ENCODE data around the gene WRNIP1.
"Not testable (repeated sequence)": the region's sequence is repeated elsewhere in the genome, so short reads cannot be mapped to it uniquely, and the experiment has no call there.

Gene WRNIP1

DNA sequence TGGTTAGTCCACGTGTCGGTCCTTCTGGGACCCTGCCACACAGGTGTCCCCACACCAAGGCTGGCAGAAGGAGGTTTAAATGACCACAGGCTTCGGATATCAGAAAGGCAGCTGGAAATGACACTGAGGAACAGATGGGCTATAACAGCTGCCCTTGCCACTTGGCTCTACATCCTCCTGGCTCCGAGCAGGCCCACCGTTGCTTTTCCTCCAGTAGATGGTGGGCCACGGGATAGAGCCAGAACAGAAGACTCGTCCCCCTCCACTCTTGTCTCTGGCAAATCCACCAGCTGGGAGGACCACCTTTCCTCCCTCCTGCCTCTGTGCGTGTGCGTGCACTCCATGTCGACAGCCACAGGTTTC is 17.6 kb downstream of the WRNIP1 start:
- in situ Hi-C loops (cut with HindIII; ENCODE audit: low sequenced_read_pairs) = no loop called here

- in situ Hi-C loops (cut with HindIII; ENCODE audit: low sequenced_read_pairs) = no loop called here
These were observed 18.2 kb downstream of the WRNIP1 start for GRCh38 chr6:2783188-2783963.

DNA sequence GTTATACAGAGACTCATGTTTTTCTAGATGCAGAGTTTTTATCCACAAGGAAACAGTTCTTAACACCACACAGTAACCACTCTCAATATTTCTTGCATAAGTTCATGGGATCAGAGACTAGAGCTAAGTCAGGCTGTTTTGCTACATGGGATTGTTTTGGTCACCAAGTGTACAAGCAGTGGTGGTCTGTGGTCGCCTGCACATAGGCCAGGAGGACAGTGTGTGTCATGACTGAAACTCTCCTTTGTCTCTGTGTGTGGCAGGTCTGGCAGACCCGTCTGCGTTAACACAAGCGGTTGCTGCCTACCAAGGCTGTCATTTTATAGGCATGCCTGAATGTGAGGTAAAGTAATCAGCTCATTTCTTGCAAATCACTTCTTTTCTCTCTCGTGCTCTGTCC is 18.9 kb downstream of the WRNIP1 start:
- in situ Hi-C loops (cut with HindIII; ENCODE audit: low sequenced_read_pairs) = no loop called here

DNA sequence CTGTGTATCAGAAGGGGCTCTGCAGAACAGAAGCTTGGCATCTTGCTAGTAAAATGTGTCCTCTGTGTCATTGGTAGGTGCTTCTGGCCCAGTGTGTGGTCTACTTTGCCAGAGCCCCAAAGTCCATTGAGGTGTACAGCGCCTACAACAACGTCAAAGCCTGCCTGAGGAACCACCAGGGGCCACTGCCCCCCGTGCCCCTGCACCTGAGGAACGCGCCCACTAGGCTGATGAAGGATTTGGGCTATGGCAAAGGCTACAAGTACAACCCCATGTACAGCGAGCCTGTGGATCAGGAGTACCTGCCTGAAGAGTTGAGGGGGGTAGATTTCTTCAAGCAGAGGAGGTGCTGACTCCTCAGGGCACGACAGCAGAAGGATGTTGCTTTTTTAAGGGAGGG is 19.7 kb downstream of the WRNIP1 start:
- in situ Hi-C loops (cut with HindIII; ENCODE audit: low sequenced_read_pairs) = no loop called here

GRCh38 chr6:2786269-2786668 is 21.1 kb downstream of the WRNIP1 start:
- in situ Hi-C loops (cut with HindIII; ENCODE audit: low sequenced_read_pairs) = no loop called here

- in situ Hi-C loops (cut with HindIII; ENCODE audit: low sequenced_read_pairs) = no loop called here
These were observed 25.6 kb downstream of the WRNIP1 start for GRCh38 chr6:2790588-2791449.

GRCh38 chr6:2791450-2791974 is 26.3 kb downstream of the WRNIP1 start:
- in situ Hi-C loops (cut with HindIII; ENCODE audit: low sequenced_read_pairs) = no loop called here

DNA sequence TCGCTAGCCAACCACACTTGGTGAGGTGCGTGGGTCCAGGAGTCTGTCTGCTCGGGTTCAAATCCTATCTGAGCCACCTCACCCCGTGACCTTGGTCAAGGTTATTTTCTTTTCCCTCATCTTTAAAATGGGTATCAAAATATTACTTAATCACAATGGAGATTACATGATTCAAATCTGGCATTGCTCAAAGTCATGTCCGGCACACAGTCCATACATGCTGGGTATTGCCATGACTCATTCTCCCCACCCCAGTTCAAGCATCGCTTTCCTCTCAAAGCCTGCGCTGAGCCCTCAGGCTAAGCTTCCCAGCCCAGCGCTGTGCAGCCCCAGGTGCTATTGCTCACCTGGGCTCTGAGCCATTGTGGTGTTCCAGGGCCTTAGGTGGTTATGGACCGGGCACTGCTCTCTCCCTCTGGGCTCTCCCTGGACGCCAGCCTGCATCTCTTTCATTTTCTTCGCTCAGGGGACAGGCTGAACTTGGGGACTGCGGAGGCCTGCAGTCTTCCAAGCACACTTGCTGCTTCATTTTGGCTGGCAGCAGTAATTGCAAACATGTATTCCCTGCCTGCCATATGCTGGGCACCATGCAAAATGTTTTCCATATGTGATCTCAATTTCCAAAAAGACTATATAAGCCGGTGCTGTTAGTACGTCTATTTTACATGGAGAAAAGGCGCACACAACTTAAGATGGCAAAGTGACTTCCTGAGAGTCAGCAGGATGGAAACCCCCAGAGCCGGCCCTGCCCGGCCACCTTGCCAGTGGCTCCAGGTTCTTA is 27.3 kb downstream of the WRNIP1 start:
- in situ Hi-C loops (cut with HindIII; ENCODE audit: low sequenced_read_pairs) = no loop called here

DNA sequence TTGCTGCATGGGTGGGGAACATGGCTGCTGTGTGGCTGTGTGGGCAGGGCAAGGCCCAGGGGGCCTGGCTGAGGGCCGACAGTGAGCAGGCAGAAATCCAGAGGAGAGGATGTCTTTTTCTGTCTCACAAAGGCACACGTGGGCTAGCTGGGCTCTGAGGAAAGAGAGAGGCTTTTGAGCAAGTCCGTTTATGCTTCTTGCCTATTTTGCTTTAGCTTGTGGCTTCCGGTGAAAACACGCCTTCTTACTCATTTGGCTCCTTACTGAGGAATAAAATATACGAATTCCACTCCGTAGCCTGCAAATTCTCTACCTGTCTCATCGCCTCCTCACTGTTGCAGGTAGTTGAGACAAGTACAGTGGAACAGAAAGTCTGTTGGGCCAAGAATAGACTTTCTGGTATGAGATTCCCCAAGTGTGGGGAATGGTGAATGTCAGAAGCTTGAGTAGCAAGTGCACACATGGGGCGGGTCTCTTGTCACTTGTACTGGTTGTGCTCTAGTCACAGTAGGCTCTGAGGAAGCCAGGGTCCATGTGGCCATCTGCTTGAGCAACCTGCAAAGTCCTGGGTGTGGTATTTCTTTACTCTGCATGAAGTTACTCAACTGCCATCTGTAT is 28.4 kb downstream of the WRNIP1 start:
- in situ Hi-C loops (cut with HindIII; ENCODE audit: low sequenced_read_pairs) = no loop called here

GRCh38 chr6:2794171-2794730 is 29.1 kb downstream of the WRNIP1 start:
- in situ Hi-C loops (cut with HindIII; ENCODE audit: low sequenced_read_pairs) = no loop called here

- in situ Hi-C loops (cut with HindIII; ENCODE audit: low sequenced_read_pairs) = no loop called here
These were observed 30.0 kb downstream of the WRNIP1 start for GRCh38 chr6:2795162-2795561.

- in situ Hi-C loops (cut with HindIII; ENCODE audit: low sequenced_read_pairs) = no loop called here
These were observed 30.8 kb downstream of the WRNIP1 start for GRCh38 chr6:2795956-2796355.

DNA sequence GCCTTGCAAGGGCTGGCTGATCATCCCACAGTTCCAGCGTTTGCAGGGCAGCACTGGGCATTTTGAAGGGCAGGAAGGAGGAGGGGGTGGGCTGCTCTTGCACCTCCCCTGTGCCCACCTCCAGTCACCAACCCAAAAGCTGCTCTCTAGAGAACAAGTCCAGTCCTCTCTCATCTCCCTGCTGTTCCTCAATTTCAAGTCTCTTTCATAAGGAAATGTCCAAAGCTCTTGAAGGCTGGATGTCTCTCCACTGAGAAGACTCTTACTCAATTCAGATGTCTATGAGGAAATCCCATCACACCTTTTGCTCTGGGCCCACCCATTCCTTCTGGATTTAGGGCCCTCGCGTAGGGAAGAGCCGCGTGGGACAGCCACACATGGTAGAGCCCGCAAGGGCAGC is 31.7 kb downstream of the WRNIP1 start:
- in situ Hi-C loops (cut with HindIII; ENCODE audit: low sequenced_read_pairs) = no loop called here

DNA sequence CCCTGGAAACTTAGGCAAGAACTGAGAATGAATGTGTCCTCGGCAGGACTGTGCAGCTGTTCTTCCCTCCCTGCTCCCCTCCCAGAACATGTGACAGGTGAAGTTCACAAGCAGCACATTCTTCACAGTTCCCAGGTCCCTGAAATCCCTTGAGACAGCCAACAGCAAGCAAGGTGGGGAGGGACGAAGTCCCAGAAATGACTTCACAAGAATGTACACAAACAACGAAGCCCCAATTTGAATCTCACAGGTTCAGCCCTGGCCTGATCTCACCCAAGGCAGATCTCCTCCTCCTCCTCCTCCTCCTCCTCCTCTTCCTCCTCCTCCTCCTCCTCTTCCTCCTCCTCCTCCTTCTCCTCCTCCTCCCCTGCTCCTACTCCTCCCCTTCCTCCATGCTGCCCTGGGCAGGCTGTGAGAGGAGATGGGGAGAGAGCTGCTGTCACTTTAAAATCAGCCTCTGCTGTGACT is 32.4 kb downstream of the WRNIP1 start:
- in situ Hi-C loops (cut with HindIII; ENCODE audit: low sequenced_read_pairs) = no loop called here

DNA sequence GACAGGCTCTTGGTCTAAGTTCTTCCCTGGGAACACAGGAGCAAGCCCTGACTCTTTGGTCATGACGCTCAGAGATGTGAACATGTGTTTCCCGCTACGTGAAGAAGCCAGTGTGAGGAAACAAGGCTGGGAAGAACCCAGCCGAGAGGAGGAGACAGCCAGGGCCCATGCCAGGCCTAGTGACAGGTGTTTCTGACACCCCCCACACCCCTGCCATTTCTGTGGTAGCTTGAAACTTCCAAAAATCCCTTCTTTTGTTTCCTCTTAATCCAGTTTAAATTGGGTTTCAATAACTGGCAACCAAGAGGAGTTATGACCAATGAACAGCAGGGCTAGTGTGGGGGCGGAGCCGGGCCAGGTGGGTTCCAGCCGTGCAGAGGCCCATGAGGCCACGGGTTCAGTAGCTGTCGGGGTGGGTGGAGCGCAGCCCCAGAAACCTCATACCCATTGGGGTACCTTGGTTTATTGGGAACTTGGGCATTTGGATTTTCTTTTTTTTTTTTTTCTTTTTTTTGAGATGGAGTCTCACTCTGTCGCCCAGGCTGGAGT is 33.5 kb downstream of the WRNIP1 start:
- in situ Hi-C loops (cut with HindIII; ENCODE audit: low sequenced_read_pairs) = no loop called here

- in situ Hi-C loops (cut with HindIII; ENCODE audit: low sequenced_read_pairs) = no loop called here
These were observed 34.8 kb downstream of the WRNIP1 start for GRCh38 chr6:2799936-2800527.

- in situ Hi-C loops (cut with HindIII; ENCODE audit: low sequenced_read_pairs) = no loop called here
These were observed 35.5 kb downstream of the WRNIP1 start for GRCh38 chr6:2800552-2801316.

GRCh38 chr6:2801687-2802086 is 36.5 kb downstream of the WRNIP1 start:
- in situ Hi-C loops (cut with HindIII; ENCODE audit: low sequenced_read_pairs) = not testable (repeated sequence)

GRCh38 chr6:2802521-2803060 is 37.4 kb downstream of the WRNIP1 start:
- in situ Hi-C loops (cut with HindIII; ENCODE audit: low sequenced_read_pairs) = no loop called here
